Kidney capillary endothelial cell (primary cell): Measurements from ENCODE around the gene SPRR2A.
"Not testable (repeated sequence)": the region's sequence is repeated elsewhere in the genome, so short reads cannot be mapped to it uniquely, and the experiment has no call there.

Experiments used
- DNase-seq: peaks from one replicate; pipeline ENCODE4 v3.0.0-alpha.2; 2018; ENCODE audit warnings: low spot score

The SPRR2A gene

DNA sequence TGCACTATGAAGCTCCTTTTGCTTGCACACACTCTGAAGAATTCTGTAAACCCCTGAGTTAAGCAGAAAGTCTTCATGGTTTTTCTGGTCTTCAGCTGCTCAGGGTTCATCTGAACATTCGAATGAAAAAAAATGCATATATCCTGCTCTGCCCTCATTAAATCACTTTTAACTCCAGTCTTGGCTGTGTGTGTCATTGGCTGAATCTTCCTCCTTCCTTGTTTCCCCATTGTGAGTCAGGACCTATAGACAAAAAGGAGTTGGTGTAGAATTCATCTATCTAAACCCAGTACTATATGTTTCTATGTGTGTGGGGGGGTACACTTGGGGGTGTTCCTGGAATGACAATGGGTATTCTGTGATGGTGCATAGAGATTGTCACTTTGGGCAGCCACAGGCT is 32.9 kb downstream of the SPRR2A start:
- DNase-seq: no peak

DNA sequence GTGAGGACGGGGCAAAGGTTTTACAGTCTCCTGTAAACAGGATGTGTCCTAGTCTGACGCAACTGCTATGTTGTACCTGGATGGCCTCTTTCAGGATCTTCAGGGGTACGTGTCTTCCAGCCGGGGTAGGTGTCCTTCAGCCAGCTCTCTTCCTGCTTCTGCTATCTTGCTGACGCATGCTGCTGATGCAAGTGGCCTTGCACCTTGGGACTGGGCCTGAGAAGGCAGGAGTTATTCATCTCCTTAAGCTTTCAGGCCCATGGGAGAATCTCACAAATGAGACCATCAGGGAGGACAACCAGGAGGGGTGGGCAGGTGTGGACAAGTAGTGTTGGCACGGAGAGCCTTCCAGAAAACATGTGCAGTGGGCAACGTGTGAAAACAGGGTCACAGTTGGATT is 34.2 kb downstream of the SPRR2A start:
- no peak for DNase-seq

DNA sequence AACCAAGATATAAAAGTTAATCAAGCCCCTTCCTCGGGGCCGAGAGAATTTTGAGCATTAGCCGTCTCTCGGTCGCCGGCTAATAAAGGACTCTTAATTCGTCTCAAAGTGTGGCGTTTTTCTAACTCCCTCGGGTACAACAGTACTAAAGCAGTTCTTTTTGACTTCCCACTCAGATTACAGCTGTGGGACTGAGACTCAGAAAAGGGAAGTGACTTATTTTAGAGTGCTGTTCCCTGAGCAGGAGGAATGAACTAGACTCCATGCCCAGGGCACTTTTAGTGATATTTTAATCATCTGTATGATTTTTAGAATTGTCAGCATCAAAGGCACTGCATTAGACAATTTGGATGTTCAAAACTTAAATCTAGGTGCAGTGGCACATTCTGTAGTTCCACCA is 35.0 kb downstream of the SPRR2A start:
- DNase-seq: not testable (repeated sequence)

DNA sequence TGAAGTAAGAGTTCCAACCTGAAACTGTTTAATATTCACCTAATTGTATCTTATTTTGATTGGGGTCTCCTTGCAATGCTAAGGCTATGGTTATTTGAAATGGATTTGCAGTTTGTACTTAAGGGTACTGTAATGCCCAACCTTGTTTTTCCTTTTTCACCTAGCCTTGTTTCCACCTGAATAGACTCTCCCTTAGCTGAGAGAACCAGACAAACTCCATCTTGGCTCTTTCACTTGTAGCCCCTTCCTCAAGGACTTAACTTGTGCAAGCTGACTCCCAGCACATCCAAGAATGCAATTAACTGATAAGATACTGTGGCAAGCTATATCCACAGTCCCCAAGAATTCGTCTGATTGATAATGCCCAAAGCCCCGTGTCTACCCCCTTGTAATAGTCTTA is 35.5 kb downstream of the SPRR2A start:
- DNase-seq: not testable (repeated sequence)

DNA sequence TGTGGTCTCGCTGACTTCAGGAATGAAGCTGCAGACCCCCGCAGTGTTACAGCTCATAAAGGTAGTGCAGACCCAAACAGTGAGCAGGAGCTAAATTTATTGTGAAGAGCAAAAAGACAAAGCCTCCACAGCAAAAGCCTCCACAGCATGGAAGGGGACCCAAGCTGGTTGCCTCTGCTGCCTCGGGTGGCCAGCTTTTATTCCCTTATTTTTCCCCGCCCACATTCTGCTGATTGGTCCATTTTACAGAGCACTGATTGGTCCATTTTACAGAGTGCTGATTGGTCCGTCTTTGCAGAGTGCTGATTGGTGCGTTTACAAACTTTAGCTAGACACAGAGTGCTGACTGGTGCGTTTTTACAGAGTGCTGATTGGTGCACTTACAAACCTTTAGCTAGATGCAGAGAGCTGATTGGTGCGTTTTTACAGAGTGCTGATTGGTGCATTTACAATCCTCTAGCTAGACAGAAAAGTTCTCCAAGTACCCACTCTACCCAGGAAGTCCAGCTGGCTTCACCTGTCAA is 46.0 kb downstream of the SPRR2A start:
- DNase-seq: not testable (repeated sequence)
